Ishikawa (cell line): ENCODE data around the gene L1CAM.

Experiments used
- CEBPB ChIP-seq: IDR thresholded peaks from 2 replicates; pipeline ENCODE4 v1.6.1; 2012
- EGR1 ChIP-seq: IDR thresholded peaks from 2 replicates; pipeline ENCODE4 v1.6.1; 2012
- EP300 ChIP-seq: IDR thresholded peaks from 2 replicates; pipeline ENCODE4 v1.6.1; 2012; ENCODE audit warnings: borderline replicate concordance
- FOXM1 ChIP-seq: IDR thresholded peaks from 2 replicates; pipeline ENCODE4 v1.6.1; 2012; ENCODE audit warnings: low read depth, borderline replicate concordance
- NFIC ChIP-seq: IDR thresholded peaks from 2 replicates; pipeline ENCODE4 v1.6.1; 2012
- RAD21 ChIP-seq: IDR thresholded peaks from 2 replicates; pipeline ENCODE4 v1.6.1; 2012; ENCODE audit warnings: low read depth
- TAF1 ChIP-seq: IDR thresholded peaks from 2 replicates; pipeline ENCODE4 v1.6.1; 2012; ENCODE audit warnings: low read depth, mild to moderate bottlenecking
- TCF12 ChIP-seq: IDR thresholded peaks from 2 replicates; pipeline ENCODE4 v1.6.1; 2012; ENCODE audit warnings: low read depth
- TEAD4 ChIP-seq: IDR thresholded peaks from 2 replicates; pipeline ENCODE4 v1.6.1; 2012
- ZBTB7A ChIP-seq: IDR thresholded peaks from 2 replicates; pipeline ENCODE4 v1.6.1; 2012; ENCODE audit warnings: low read depth
- TF ChIP-seq, protein P1 (sequence below): IDR thresholded peaks from 2 replicates; pipeline ENCODE4 v1.6.1; 2012; ENCODE audit warnings: low read depth, mild to moderate bottlenecking
- TF ChIP-seq, protein P2 (sequence below): IDR thresholded peaks from 2 replicates; pipeline ENCODE4 v1.6.1; 2012

DNA sequence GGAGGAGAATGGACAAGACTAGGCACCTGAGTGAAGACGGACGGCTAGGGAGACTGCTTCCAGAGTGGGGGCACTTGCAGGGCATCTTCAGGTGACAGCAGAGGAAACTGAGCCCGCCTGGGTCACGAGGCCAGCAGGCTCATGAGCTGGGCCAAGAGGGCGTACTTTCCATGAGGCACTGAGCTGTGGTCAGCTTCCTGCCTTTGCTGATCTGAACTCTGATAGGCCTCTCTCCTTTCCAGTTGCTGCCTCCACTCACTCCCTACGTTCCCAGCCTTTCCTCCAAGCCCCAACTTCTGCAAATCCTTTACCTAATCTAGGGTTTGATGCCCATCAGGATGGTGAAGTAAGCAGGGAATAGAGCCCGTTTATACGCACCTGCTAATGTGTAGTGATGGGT lies 1.4 kb upstream of the L1CAM start:
- TF ChIP-seq FOXM1 (no peak), CEBPB (no peak), EGR1 (no peak), TCF12 (no peak), RAD21 (no peak), EP300 (no peak), TAF1 (no peak), NFIC (no peak), TEAD4 (no peak), ZBTB7A (no peak)
- TF ChIP-seq, protein P1, sequence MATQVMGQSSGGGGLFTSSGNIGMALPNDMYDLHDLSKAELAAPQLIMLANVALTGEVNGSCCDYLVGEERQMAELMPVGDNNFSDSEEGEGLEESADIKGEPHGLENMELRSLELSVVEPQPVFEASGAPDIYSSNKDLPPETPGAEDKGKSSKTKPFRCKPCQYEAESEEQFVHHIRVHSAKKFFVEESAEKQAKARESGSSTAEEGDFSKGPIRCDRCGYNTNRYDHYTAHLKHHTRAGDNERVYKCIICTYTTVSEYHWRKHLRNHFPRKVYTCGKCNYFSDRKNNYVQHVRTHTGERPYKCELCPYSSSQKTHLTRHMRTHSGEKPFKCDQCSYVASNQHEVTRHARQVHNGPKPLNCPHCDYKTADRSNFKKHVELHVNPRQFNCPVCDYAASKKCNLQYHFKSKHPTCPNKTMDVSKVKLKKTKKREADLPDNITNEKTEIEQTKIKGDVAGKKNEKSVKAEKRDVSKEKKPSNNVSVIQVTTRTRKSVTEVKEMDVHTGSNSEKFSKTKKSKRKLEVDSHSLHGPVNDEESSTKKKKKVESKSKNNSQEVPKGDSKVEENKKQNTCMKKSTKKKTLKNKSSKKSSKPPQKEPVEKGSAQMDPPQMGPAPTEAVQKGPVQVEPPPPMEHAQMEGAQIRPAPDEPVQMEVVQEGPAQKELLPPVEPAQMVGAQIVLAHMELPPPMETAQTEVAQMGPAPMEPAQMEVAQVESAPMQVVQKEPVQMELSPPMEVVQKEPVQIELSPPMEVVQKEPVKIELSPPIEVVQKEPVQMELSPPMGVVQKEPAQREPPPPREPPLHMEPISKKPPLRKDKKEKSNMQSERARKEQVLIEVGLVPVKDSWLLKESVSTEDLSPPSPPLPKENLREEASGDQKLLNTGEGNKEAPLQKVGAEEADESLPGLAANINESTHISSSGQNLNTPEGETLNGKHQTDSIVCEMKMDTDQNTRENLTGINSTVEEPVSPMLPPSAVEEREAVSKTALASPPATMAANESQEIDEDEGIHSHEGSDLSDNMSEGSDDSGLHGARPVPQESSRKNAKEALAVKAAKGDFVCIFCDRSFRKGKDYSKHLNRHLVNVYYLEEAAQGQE, result no peak
- TF ChIP-seq, protein P2, sequence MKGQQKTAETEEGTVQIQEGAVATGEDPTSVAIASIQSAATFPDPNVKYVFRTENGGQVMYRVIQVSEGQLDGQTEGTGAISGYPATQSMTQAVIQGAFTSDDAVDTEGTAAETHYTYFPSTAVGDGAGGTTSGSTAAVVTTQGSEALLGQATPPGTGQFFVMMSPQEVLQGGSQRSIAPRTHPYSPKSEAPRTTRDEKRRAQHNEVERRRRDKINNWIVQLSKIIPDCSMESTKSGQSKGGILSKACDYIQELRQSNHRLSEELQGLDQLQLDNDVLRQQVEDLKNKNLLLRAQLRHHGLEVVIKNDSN, result no peak
